H1 (cell line): ENCODE results near the gene CC2D1A.

Source experiments
- CBX5 ChIP-seq: fragments of 300-800, 300-1000 bp; sonication (generic); IDR thresholded peaks from 2 replicates; pipeline ENCODE4 v1.7.1; 2016; ENCODE audit warnings: antibody characterized with exemption, low read length, low read depth
- CHD2 ChIP-seq: IDR thresholded peaks from 2 replicates; pipeline ENCODE4 v1.6.1; 2012; ENCODE audit warnings: low read length, improper control_type of control experiment
- CTCF ChIP-seq, 3 experiments: IDR thresholded peaks; 1 replicate in 2 of 3; 2 replicates in 1 of 3; pipeline versions ENCODE4 v1.5.1 to v1.6.1; 2011; ENCODE audit warnings: low read length in 3 of 3, mild to moderate bottlenecking in 3 of 3, inconsistent platforms in 2 of 3, low read depth in 1 of 3, moderate library complexity in 1 of 3; ENCODE audit not compliant: insufficient read depth in 1 of 3; ENCODE audit errors: control extremely low read depth in 1 of 3
- JUND ChIP-seq: IDR thresholded peaks from 2 replicates; pipeline ENCODE4 v1.6.1; 2011; ENCODE audit warnings: mild to moderate bottlenecking, improper control_type of control experiment, low read length
- POLR2AphosphoS5 ChIP-seq: IDR thresholded peaks from 2 replicates; pipeline ENCODE4 v1.6.1; 2011; ENCODE audit warnings: low read depth, low read length
- USF2 ChIP-seq: IDR thresholded peaks from 2 replicates; pipeline ENCODE4 v1.6.1; 2011; ENCODE audit warnings: low read length, improper control_type of control experiment

- TF ChIP-seq USF2 (peak; percentile 32; the same call in 1 of the 2 replicates), CHD2 (no peak), POLR2AphosphoS5 (no peak), CBX5 (no peak), JUND (no peak), CTCF (IDR thresholded peaks at IDR 0.05; ENCODE audit: control extremely low read depth in 1 of 3, insufficient read depth in 1 of 3, low read depth in 1 of 3, low read length in 3 of 3) (no peak)
Observed at GRCh38 chr19:13942023-13942684, 36.2 kb downstream of the CC2D1A start.
